HFFc6 (cell line): Measurements from ENCODE around the gene NSD1. TPM values are rescaled to one million over a fixed set of nuclear protein-coding genes. Genes with fewer than 3 reads are reported as not detected.

Source experiments
- DNase-seq: peaks from one replicate; pipeline ENCODE4 v3.0.0-alpha.2; 2018
- H3K27ac Mint-ChIP-seq: 2 replicates; pipeline ENCODE4 v1.8.0; 2020; ENCODE audit warnings: mild to moderate bottlenecking, mixed read lengths
- H3K27me3 Mint-ChIP-seq: 2 replicates; pipeline ENCODE4 v1.8.0; 2021; ENCODE audit warnings: mild to moderate bottlenecking, moderate library complexity, mixed read lengths; ENCODE audit not compliant: insufficient read depth
- H3K36me3 Mint-ChIP-seq: 2 replicates; pipeline ENCODE4 v1.8.0; 2021; ENCODE audit warnings: low read depth, mixed read lengths
- H3K4me1 Mint-ChIP-seq: 2 replicates; pipeline ENCODE4 v1.8.0; 2020; ENCODE audit warnings: low read depth, mixed read lengths
- H3K4me3 Mint-ChIP-seq: 2 replicates; pipeline ENCODE4 v1.8.0; 2020; ENCODE audit warnings: mild to moderate bottlenecking, moderate library complexity, mixed read lengths
- H3K9me3 Mint-ChIP-seq: 2 replicates; pipeline ENCODE4 v1.8.0; 2020; ENCODE audit warnings: mild to moderate bottlenecking, mixed read lengths
- CTCF ChIP-seq: fragments of 200-600 bp; sonication (generic); IDR thresholded peaks from 2 replicates; pipeline ENCODE4 v1.5.0; 2021; ENCODE audit warnings: antibody characterized with exemption, mild to moderate bottlenecking
- total RNA-seq, 6 experiments: library from RNA; stranded (reverse); fragmentation: NEBNext Ultra II Directional; extraction: Animal tissue kit (Norgen Biotek cat#: 25700); gene quantifications; 2 replicates in 1 of 6; 3 replicates in 5 of 6; pipeline ENCODE4 v1.2.3, GENCODE V29; 2021

NSD1 gene
- total RNA-seq, 6 experiments from 2014 or later = 42.6 to 56.4 (median 48.4) TPM

- Mint-ChIP-seq H3K4me3 (no peak overlapping the region), H3K36me3 (no peaks in the 10 kb centered on the region), H3K27ac (no peak overlapping the region), H3K9me3 (no peaks in the 10 kb centered on the region), H3K4me1 (peaks cover 19% of the 10 kb centered on the region), H3K27me3 (peaks cover 3% of the 10 kb centered on the region)
- DNase-seq = no peak
- no peak for TF ChIP-seq CTCF
Observed at GRCh38 chr5:177097016-177097985, 36.3 kb upstream of the NSD1 start.

- Mint-ChIP-seq H3K4me3 (no peak overlapping the region), H3K27me3 (peaks cover 3% of the 10 kb centered on the region), H3K36me3 (no peaks in the 10 kb centered on the region), H3K9me3 (no peaks in the 10 kb centered on the region), H3K27ac (no peak overlapping the region), H3K4me1 (peaks cover 19% of the 10 kb centered on the region)
- 0 out of 2 replicates have a peak, but pooled peaks have one; percentile 6 for TF ChIP-seq CTCF
- DNase-seq = no peak
Observed at GRCh38 chr5:177098120-177098469, 35.5 kb upstream of the NSD1 start.

GRCh38 chr5:177098470-177099141 lies 35.0 kb upstream of the NSD1 start:
- peaks cover 3% of the 10 kb centered on the region for H3K27me3 Mint-ChIP-seq
- H3K36me3 Mint-ChIP-seq = no peaks in the 10 kb centered on the region
- no peak for TF ChIP-seq CTCF
- no peaks in the 10 kb centered on the region for H3K9me3 Mint-ChIP-seq
- no peak overlapping the region for H3K27ac Mint-ChIP-seq
- peaks cover 19% of the 10 kb centered on the region for H3K4me1 Mint-ChIP-seq
- no peak for DNase-seq
- no peak overlapping the region for H3K4me3 Mint-ChIP-seq

GRCh38 chr5:177099422-177100093 lies 34.0 kb upstream of the NSD1 start:
- H3K27me3 Mint-ChIP-seq = peaks cover 5% of the 10 kb centered on the region
- H3K27ac Mint-ChIP-seq = no peak overlapping the region
- H3K4me3 Mint-ChIP-seq = no peak overlapping the region
- H3K36me3 Mint-ChIP-seq = no peaks in the 10 kb centered on the region
- TF ChIP-seq CTCF = no peak
- peaks cover 18% of the 10 kb centered on the region for H3K4me1 Mint-ChIP-seq
- H3K9me3 Mint-ChIP-seq = no peaks in the 10 kb centered on the region
- DNase-seq = no peak

- Mint-ChIP-seq H3K9me3 (no peaks in the 10 kb centered on the region), H3K4me1 (peaks cover 12% of the 10 kb centered on the region; the same call in 1 of the 2 replicates), H3K36me3 (no peaks in the 10 kb centered on the region), H3K27ac (no peak overlapping the region), H3K27me3 (peaks cover 2% of the 10 kb centered on the region), H3K4me3 (no peak overlapping the region)
- DNase-seq = peak; percentile 22
- TF ChIP-seq CTCF = no peak
Observed at GRCh38 chr5:177100714-177101121, 32.9 kb upstream of the NSD1 start.
